NK-92 (cell line): ENCODE data around the gene SPECC1.

Experiments
- DNase-seq: peaks from one replicate; lab custom pipeline; 2025; ENCODE audit not compliant: unreplicated experiment; lab: John Stamatoyannopoulos, UW

The SPECC1 gene

GRCh38 chr17:20266806-20267458 lies 257.8 kb downstream of the SPECC1 start:
- DNase-seq: no peak

GRCh38 chr17:20267459-20267842 lies 258.3 kb downstream of the SPECC1 start:
- no peak for DNase-seq

- no peak for DNase-seq
Observed at GRCh38 chr17:20270369-20270768, 261.2 kb downstream of the SPECC1 start.

- no peak for DNase-seq
Observed at GRCh38 chr17:20271011-20271610, 262.0 kb downstream of the SPECC1 start.

- no peak for DNase-seq
Observed at GRCh38 chr17:20273741-20274500, 264.8 kb downstream of the SPECC1 start.

GRCh38 chr17:20275653-20276052 lies 266.5 kb downstream of the SPECC1 start:
- no peak for DNase-seq

GRCh38 chr17:20276421-20276820 lies 267.3 kb downstream of the SPECC1 start:
- DNase-seq: no peak

GRCh38 chr17:20278805-20279204 lies 269.6 kb downstream of the SPECC1 start:
- DNase-seq: no peak

GRCh38 chr17:20279631-20280030 lies 270.5 kb downstream of the SPECC1 start:
- no peak for DNase-seq

- no peak for DNase-seq
Observed at GRCh38 chr17:20280051-20280450, 270.9 kb downstream of the SPECC1 start.

- no peak for DNase-seq
Observed at GRCh38 chr17:20280851-20281250, 271.7 kb downstream of the SPECC1 start.

- DNase-seq: no peak
Observed at GRCh38 chr17:20281860-20282259, 272.7 kb downstream of the SPECC1 start.

GRCh38 chr17:20282526-20283308 lies 273.6 kb downstream of the SPECC1 start:
- no peak for DNase-seq

- no peak for DNase-seq
Observed at GRCh38 chr17:20284022-20284421, 274.9 kb downstream of the SPECC1 start.

GRCh38 chr17:20284570-20285295 lies 275.6 kb downstream of the SPECC1 start:
- DNase-seq: no peak

- DNase-seq: no peak
Observed at GRCh38 chr17:20289984-20290383, 280.8 kb downstream of the SPECC1 start.

GRCh38 chr17:20291853-20292252 lies 282.7 kb downstream of the SPECC1 start:
- DNase-seq: no peak

GRCh38 chr17:20293501-20293900 lies 284.3 kb downstream of the SPECC1 start:
- DNase-seq: no peak

GRCh38 chr17:20294120-20294519 lies 285.0 kb downstream of the SPECC1 start:
- no peak for DNase-seq

GRCh38 chr17:20299013-20299412 lies 289.9 kb downstream of the SPECC1 start:
- no peak for DNase-seq

GRCh38 chr17:20300436-20300934 lies 291.3 kb downstream of the SPECC1 start:
- DNase-seq: no peak
